Erythroblast (primary cell): ENCODE measurements around the gene UNC13B.
"Not testable (repeated sequence)": the region's sequence is repeated elsewhere in the genome, so short reads cannot be mapped to it uniquely, and the experiment has no call there.

ENCODE experiments used
- GATA1 ChIP-seq: IDR thresholded peaks from 2 replicates; pipeline ENCODE4 v1.6.1; 2011; ENCODE audit warnings: low read depth, mild to moderate bottlenecking, control low read depth, low read length, moderate library complexity
- POLR2A ChIP-seq: IDR thresholded peaks from 2 replicates; pipeline ENCODE4 v1.6.1; 2011; ENCODE audit warnings: mild to moderate bottlenecking, low read length

DNA sequence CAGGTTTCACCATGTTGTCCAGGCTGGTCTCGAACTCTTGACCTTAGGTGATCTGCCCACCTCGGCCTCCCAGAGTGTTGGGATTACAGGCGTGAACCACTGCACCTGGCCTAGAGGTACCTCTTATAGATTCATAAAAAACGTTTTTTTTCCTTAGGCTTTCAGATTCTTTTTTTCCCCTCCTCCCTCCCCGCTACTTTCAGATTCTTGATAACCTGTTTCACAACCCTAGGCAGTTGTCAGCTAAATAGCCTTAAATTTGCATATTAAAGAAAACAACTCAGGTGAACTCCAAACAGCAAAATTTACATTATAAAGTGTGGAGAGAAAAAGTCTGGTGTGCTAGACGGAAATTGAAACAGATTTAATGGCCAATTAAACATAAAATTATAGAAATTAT, 4.0 kb upstream of the UNC13B start:
- TF ChIP-seq GATA1, POLR2A: not testable (repeated sequence)
